Measurements from ENCODE around the gene PRRC1.

Gene PRRC1

DNA sequence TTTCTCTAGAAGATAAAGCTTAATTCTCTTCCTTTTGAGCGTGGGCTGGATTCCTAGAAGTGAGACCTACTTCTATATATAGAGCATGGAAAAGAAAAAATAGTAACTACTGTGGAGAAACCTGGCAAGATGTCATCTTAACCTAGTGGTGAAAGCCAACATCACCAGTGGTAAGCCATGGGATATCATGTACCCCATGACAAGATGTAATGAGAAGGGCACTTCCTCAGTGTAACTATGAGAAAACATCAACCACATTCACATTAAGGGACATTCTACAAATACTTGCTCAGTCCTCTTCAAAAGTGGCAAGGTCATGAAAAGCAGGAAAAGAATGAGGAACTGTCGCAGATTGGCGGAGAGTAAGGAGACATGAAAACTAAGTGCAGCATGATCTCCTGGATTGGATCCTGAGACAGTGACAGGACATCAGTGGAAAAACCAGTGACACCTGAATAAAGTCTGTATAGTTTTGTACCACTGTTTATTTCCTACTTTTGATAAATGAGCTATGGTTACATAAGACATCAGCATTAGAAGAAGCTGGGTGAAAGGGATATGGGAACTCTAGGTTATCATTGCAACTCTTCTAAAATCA lies 65.4 kb downstream of the PRRC1 start:
- no peak for DNase-seq

DNA sequence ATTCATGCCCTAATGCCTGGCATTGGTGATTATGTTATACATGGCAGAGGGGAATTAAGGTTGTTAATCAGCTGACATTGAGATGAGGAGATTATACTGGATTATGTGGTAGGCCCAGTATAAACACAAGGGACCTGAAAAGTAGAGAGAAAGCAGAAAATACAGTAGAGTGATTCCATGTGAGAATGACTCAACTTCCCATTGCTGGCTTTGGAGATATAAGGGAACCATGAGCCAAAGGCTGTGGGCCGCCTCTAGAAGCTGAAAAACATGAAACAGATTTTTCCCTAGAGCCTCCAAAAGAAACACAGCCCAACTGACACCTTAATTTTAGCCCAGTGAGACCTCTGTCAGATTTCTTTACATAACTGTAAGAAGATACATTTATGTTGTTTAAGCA lies 66.4 kb downstream of the PRRC1 start:
- no peak for DNase-seq

DNA sequence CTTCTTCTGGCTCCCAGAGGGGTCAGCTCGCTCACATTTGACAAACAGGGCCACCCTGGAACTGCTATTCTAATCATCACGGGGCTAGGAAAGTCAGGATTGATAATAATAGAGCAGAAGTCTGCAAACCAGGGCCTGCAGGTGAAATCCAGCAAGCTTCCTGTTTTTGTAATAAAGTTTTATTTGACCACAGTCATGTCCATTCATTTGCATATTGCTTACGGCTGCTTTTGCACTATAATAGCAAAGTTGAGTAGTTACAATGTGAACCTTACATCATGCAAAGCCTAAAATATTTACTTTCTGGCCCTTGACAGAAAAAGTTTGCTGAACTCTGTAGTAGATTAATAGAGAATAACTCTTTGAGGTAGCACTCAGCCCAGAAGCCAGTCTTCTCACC lies 68.2 kb downstream of the PRRC1 start:
- DNase-seq, result no peak

DNA sequence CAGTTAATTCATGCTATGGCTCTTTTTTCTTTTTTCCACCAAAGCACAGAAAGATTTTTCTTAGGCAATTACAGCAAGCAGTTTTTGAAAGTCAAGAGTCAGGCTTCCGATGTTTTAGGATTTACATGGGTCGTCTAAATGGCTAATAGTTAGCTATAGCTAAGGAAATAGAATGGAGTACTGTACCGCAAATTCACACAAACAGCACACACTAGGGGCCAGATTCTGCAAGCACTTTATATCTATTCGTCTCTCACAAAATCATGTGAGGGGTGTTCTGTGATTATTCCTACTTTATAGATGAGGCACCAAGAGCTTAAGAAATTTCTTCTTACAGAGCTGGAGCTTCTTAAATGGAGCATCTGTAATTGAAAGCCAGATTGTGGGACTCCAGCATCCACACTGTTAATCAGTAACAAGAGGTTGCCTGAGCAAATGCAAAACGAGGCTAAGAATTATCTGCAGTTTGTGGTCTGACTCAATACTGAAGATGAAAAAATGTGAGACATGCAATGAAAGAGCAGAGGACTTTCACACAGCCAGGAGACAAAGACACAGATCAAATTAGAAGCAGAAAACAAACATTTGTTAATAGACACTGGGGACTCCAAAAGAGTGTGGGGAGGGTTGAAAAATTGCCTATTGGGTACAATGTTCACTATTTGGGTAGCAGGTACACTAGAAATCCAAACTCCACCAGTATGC lies 68.8 kb downstream of the PRRC1 start:
- no peak for DNase-seq

DNA sequence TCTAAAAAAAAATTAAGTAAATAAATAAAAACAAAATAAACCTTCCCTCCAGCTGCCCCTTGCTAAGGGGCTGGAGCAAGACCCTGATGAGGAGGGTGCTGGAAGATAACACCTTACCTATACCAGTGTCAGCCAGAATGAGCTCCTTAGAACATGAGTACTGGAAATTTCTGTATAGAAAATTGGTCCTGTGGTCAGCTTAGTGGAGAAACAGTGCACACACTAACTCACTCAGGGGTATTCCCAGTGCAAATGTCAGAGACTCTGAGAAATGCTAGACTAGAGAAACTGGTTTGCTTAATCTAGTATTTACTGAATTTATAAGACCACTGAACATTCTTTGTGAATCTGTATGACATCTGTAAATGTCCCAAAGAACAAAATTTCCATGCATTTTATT lies 69.4 kb downstream of the PRRC1 start:
- DNase-seq, result no peak

DNA sequence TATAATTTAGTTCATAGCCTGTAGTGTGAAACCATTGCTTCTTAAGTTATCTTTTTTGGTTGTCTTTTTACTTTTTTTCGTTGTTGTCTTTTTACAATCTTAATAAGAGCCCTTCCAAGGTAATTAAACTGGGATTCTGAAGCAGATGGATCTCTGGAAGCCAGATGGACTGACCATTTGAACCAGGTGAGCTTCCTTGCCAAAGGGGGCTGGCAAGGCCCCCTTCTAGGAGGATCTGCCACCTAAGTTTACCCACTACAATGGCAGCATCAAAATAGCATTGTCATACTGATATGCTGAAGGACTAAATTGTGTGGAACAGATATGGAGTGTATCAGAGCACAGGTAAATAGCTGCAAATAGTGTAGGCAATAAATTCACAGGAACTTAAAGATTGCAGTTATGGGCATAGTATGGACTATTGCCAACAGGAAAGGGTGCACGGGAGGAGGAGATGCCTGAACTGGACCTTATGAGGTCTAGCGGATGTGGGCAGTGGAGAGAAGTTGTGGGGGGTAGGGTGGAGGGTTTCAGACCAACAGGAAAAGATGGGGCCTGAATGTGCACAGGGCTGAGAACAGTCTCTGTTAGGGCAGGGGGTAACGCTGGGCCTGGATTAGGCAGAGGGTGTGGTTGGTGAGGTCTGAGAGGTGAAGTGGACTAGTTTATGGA lies 69.9 kb downstream of the PRRC1 start:
- DNase-seq, result no peak

DNA sequence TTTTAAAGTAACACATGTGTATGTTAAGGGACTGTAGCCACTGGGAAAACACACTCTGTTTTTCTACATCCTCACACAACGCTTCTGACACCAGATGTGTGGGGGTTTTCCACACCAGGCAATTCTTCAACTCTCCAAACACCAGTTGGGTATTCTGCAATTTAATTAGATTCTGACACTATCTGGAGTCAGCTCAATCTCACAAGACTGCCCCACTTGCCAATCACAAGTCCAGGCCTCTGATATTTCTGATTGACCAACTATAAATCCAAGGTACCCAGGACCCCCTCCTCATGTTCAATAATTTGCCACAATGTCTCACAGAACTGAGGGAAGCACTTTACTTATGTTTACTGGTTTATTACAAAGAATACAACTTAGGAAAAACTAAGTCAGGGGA lies 70.9 kb downstream of the PRRC1 start:
- DNase-seq, result no peak

DNA sequence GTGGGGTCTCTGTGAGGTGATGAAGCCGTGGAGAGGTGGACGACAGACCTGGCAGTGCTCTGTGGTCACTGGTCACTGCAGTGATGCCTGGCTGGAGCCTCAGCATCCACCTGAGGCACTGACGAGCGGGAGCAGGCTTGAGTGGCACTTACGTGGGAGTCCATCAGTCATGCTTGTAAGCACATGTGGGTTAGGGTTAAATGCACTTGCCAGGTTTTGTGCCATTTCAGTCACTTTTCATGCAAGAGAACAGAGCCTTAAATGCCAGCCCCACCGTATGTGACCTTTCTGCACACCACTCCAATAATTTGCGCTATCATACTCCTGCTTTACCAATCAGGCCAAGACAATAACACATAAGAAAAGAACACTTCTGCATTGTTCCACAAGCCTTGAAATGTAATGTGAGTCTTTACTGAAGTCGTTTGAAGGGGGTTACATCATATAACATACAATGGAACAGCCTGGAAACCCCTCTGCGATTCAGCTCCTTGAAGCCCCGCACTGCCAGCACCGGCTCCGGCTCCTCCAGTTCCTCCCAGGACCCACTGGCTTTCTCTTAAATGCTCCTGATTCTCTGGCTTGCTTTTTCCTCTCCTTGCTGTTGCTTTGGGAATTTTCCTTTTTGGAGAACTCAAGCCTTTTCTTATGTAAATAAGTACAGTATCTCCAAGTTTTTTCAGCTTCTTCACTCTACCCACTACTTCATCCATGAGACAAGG lies 72.0 kb downstream of the PRRC1 start:
- no peak for DNase-seq

DNA sequence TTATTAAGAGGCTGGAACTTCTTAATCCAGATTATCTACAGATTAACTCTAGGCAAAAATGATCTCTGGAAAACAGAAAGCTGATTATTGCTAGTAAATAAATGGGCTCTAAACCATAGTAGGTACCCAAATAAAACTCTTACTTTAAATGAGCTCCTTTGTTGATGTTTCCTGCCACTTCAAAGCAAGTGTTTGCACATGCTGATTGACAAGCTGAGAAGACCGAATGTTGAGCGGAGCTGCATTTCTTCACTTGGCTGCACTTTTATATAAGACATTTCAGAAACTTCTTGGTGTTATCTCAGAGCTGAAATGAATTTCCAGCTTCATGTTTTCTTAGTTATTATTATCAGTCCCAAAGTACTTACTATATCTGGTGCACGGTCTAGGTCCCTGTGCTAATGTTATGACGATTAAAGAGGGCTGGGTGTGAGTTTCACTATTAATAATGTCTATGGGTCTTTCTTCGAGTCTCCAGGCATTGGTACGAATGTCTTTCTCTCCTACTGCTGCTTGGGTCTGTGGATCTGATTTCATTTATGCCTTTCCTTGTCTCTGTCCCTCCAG lies 72.8 kb downstream of the PRRC1 start:
- DNase-seq, result no peak

DNA sequence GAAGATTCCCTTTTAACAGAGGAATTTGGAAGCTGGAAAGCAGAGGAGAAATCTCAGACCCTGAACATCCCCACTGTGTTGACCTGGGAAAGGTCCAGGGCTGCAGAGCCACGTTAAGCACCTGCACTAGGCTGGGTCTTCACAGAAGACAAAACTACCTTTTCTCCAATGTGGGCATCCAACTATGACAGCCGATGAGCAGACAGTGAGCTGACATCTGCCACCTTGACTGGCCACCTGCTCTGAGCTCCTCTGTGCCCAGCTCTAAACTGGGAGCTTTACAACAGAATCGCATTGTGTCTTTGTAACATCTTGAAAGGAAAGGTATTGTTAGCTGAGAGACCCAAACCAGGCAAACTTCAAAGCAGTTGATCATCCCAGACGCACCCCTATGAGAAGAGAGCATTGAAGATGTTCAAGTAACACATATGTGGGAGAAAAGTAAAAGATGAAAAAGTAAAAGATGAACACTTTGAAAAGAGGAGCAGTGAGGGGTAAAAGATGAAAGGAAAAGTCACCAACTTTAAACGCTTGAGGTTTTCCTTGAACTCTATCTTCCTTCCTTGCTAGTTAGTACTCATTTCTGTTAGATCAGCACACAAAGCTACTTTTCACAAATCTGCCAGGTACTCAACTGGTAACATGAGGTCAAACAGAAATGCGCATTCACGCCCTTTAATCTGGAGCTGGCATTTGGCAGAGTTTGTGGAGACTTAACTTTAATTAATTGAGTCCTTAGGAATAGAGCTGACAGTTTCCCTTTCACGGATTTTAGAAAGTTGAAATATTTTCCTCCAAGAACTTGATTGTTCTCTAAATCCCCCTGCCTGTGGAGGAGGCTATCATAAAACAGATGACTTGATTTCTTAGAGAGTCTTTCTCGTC lies 78.3 kb downstream of the PRRC1 start:
- no peak for DNase-seq

DNA sequence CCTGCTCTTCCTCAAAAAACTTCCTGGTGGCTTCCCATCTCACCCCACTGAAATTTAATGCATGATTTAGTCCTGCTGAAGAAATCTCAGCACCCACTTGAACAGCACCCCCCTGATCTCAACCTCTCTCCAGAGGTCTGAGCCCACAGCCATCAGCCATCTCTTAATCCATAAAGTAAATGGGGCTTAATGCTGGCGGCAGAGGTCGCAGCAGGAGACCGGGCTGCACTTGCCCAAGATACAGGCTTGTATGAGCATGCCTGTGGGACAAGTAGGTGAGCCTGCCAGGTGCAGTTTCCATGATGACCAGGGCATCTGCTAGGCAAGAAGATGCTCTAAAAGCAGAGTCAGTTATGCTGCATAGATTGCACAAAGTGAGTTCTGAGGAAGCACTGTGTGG lies 79.1 kb downstream of the PRRC1 start:
- DNase-seq, result no peak

DNA sequence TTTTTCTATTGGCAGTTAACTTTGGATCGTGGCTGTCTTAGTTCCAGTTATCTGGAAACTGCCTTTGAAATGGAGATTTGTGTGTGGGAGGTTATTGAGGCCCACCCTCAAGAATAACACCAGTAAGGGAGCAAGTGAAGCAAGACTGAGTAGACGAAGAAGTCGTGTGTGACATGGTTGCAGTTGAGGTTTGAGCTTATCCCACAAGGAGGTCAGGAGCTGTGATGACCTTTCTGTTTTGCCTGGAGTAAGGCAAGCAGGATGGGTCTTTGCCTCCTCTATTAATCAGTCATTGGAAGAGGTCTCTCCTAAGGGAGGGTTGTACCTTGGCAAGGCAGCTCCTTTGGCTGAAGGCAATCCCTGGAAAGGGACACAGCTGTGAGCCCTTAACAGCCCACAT lies 81.9 kb downstream of the PRRC1 start:
- DNase-seq, result no peak

DNA sequence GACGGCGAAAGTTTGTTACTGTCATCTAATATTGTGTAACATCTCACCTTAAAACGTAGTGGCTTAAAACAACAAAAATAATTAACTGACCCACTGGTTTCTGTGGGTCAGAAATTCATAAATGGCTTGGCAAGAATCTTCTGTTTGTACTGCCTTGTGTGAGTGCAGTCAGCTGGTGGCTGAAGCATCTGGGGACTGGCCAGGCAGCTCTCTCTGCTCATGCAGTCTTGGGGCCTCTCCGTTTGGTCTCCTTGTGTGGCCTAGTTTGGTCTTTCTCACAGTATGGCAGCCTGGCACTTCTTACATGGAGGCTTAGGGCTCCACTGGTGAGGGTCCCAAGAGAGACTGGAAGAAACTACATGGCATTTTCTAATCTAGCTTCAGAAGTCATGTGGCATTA lies 82.4 kb downstream of the PRRC1 start:
- no peak for DNase-seq

DNA sequence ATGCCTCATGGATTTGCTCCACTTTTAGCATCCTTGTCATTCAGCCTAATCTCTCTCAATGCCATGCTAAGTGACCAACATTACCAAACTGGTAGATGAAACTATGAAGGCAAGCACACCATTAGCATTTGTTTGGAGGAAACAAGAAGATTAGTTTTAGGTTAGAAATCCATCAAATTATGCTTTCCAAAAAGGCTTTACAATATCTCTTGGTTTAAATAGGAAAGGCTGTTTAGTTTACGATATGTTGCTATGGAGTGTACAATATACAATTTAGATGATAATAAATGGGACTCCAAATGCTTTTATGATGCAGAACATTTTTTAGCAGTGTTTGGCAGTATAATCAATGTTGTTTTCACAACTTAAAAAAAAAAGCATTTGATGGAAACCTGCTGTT lies 83.7 kb downstream of the PRRC1 start:
- DNase-seq, result no peak

DNA sequence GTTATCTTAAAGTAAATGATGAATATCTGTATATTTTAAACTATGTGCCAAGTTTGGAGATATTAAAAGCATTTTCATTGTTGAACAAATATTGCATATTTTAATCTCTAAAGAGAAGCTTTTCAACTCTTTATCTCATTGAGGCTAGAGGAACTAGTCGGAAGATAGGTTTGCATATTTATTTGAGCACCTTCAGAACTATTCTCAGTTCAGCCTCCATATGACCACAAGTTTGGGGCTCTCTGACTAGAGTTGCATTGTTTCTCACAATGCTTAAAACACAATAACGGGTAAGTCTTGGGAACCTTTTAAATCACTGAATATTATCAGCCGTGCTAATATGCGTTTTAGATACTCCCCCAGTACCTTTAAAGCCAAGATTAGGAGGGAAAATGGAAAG lies 84.2 kb downstream of the PRRC1 start:
- DNase-seq, result no peak

DNA sequence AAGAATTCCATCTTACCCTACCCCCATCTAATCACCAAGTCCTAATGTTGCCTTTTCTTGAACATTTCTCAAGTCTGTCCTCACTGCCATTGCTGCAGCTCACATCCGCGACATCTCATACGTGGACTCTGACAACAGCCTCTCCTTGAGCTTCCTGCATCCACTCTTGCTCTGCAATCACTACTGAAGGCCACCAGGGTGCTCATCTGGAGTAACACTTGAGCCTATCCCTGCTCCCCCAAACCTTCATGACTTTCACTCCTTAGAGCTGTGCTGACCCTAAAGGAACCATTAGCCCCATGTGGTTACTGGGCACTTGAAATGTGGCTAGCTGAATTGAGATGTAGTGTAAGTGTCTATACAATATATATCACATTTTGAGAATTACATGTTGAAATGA lies 85.0 kb downstream of the PRRC1 start:
- DNase-seq, result no peak

DNA sequence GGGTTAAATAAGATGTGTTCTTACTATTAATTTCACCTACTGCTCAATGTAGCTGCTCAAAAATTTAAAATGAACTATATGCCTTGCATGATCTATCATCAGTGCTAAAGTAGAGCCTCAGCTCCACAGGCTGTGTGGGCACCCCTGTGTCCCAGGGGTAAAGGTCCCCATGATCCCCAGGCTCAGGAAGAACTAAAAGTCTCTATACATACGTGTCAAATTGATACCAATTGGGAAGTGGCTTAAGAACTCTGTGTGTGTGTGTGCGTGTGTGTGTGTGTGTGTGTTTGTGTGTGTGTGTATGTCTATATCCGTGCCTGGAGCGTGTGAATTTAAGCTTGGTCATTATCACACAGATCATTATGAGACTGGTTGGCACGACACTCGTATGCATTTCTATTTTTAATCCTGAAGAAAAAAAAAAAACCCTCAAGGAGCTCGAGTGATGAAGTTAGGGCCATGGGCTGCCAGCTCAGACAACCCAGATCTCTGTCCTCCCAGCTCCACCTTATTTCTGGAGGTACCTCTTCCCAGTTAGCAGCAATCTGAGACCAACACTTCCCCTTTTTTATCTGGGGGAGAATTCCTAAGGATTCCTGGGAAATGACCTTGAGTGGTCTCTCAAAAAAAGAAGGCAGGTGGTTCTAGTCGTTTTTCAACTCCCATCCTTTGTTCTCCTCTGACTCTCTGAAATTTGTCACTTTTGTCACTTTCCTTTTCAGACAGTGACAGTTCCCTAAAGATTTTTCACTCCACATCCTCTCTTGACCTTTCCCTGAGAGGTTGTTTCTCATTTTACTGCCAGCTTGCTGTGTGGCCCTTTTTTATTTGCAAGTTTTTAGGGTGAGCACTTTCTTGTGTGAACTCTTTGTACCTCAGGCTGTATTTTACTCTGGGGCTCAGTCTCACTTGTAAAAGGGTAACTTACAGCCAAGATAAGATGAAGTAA lies 85.7 kb downstream of the PRRC1 start:
- DNase-seq, result no peak
